Spleen (tissue), 11 donors: ENCODE measurements around the gene SH2D4B. TPM values are rescaled to one million over a fixed set of nuclear protein-coding genes. Genes with fewer than 3 reads are reported as not detected.

Experiments
- DNase-seq: peaks from one replicate; pipeline ENCODE4 v3.0.0-alpha.2; 2020
- H3K27ac ChIP-seq, 8 donors: fragments of 200-600 bp; sonication (generic) in 7 of 8; 1 replicate in 4 of 8; 2 replicates in 4 of 8; pipeline versions ENCODE4 v1.5.0 to v1.8.0; 2016 to 2021; ENCODE audit warnings: inconsistent platforms in 4 of 8, mild to moderate bottlenecking in 4 of 8, moderate library complexity in 1 of 8
- H3K27me3 ChIP-seq, 7 donors: fragments of 200-600 bp; sonication (generic) in 6 of 7; replicated peaks in 1 of 7; 1 replicate in 4 of 7; 2 replicates in 3 of 7; pipeline versions ENCODE4 v1.5.0 to v1.8.0; 2016 to 2021; ENCODE audit warnings: inconsistent platforms in 3 of 7, mild to moderate bottlenecking in 1 of 7
- H3K36me3 ChIP-seq, 6 donors: fragments of 200-600 bp; sonication (generic) in 5 of 6; 1 replicate in 4 of 6; 2 replicates in 2 of 6; pipeline versions ENCODE4 v1.5.0 to v1.8.0; 2016 to 2021; ENCODE audit warnings: inconsistent platforms in 2 of 6
- H3K4me1 ChIP-seq, 6 donors: fragments of 200-600 bp; sonication (generic) in 5 of 6; 1 replicate in 3 of 6; 2 replicates in 3 of 6; pipeline versions ENCODE4 v1.5.0 to v1.8.0; 2016 to 2021; ENCODE audit warnings: inconsistent platforms in 3 of 6
- H3K4me3 ChIP-seq, 8 donors: fragments of 200-600 bp; sonication (generic) in 7 of 8; 1 replicate in 4 of 8; 2 replicates in 4 of 8; pipeline versions ENCODE4 v1.5.0 to v1.8.0; 2016 to 2021; ENCODE audit warnings: inconsistent platforms in 4 of 8, mild to moderate bottlenecking in 4 of 8, moderate library complexity in 2 of 8
- H3K9me3 ChIP-seq, 8 donors: fragments of 200-600 bp; sonication (generic) in 7 of 8; 1 replicate in 4 of 8; 2 replicates in 4 of 8; pipeline versions ENCODE4 v1.5.0 to v1.8.0; 2016 to 2021; ENCODE audit warnings: inconsistent platforms in 4 of 8
- POLR2A ChIP-seq, 3 donors: fragments of 450-650 bp; IDR thresholded peaks; one replicate each; pipeline ENCODE4 v1.5.1; 2017; ENCODE audit warnings: antibody characterized with exemption in 3 of 3, mild to moderate bottlenecking in 1 of 3
- POLR2AphosphoS5 ChIP-seq, 3 donors: sonication (generic); formaldehyde crosslinking; IDR thresholded peaks; one replicate each; pipeline ENCODE4 v1.5.1; 2017; ENCODE audit warnings: antibody characterized with exemption in 3 of 3
- WGBS, 5 donors: extraction: QIAGEN DNeasy Blood & Tissue Kit in 3 of 5; methylation state at CpG; one replicate each; pipeline versions ENCODE4 v1.1.5 to v1.1.7; 2013 to 2018; 5-methylcytosine and 5-hydroxymethylcytosine counted together
- intact Hi-C: fragments of 100-400 bp; cut with DNase I; formaldehyde crosslinking; loops from one replicate; pipeline ENCODE4 v1.15.0; 2023; ENCODE audit warnings: low total_unique reads
- polyA plus RNA-seq, 3 donors: library from polyadenylated mRNA; stranded (reverse); fragments of 200-250 nt; gene quantifications; one replicate each; pipeline ENCODE4 v1.2.1, GENCODE V29; 2013
- total RNA-seq, 7 donors: library from RNA; depleted of rRNA in 3 of 7; stranded (reverse); fragments of >200 nt in 3 of 7; fragmentation: NEBNext Ultra II Directional in 4 of 7; extraction: Animal tissue kit (Norgen Biotek cat#: 25700) in 4 of 7; gene quantifications; one replicate each; pipeline versions ENCODE4 v1.1.0 to v1.2.1, GENCODE V29; 2016 to 2021
- TF ChIP-seq, protein P1 (sequence below), 11 experiments: fragments of 200-600 bp in 7 of 11; fragments of 450-650 bp in 4 of 11; sonication (generic) in 4 of 11; IDR thresholded peaks in 8 of 11; conservative IDR thresholded peaks in 3 of 11; 1 replicate in 7 of 11; 2 replicates in 4 of 11; pipeline versions ENCODE4 v1.4.0 to v1.8.0; 2016 to 2021; ENCODE audit warnings: antibody characterized with exemption in 11 of 11, inconsistent platforms in 4 of 11, mild to moderate bottlenecking in 1 of 11
- donor health status: healthy with polysubstance abuse.
- donor health status: DM: no; HTN: no; CAD: no; lungs with moderate emphysema.
- donor health status: DM: no; HTN: no; CAD: no.
- donor health status: Bipolar disorder and iron deficiency.
- donor health status: healthy.
- donor health status: DM: no; HTN: no; CAD: no.
- donor health status: DM: yes; HTN: yes; CAD: no.

Gene SH2D4B
- total and polyA plus RNA-seq, 10 donors: 0.08 to 0.46 (median 0.12) TPM; not detected in 2

DNA sequence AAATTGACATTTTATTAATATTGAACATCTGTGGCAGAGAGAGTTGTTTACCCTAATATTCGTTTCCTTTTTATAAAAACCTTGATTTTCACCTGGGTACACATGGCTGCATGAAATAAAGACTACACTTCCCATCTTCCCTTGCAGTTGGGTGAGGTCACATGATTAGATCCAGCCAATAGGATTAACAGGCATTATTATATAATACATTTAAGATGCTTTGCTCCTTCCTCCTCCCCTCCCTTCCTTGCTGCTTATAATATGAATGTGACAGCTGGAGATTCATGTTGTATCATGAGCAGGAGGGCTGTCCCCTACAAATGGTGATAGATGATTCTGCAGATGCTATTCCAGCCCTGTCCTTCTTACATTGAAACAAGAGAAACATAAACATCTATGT, 146.6 kb downstream of the SH2D4B start:
- Histone ChIP-seq H3K36me3 (no peaks in the 10 kb centered on the region), H3K27ac (no peak overlapping the region), H3K27me3 (no peaks in the 10 kb centered on the region), H3K4me3 (no peak overlapping the region), H3K9me3 (no peaks in the 10 kb centered on the region), H3K4me1 (no peaks in the 10 kb centered on the region)
- no peak for DNase-seq
- TF ChIP-seq POLR2A (IDR thresholded peaks at IDR 0.05): no peak
- TF ChIP-seq, protein P1, sequence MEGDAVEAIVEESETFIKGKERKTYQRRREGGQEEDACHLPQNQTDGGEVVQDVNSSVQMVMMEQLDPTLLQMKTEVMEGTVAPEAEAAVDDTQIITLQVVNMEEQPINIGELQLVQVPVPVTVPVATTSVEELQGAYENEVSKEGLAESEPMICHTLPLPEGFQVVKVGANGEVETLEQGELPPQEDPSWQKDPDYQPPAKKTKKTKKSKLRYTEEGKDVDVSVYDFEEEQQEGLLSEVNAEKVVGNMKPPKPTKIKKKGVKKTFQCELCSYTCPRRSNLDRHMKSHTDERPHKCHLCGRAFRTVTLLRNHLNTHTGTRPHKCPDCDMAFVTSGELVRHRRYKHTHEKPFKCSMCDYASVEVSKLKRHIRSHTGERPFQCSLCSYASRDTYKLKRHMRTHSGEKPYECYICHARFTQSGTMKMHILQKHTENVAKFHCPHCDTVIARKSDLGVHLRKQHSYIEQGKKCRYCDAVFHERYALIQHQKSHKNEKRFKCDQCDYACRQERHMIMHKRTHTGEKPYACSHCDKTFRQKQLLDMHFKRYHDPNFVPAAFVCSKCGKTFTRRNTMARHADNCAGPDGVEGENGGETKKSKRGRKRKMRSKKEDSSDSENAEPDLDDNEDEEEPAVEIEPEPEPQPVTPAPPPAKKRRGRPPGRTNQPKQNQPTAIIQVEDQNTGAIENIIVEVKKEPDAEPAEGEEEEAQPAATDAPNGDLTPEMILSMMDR (IDR thresholded peaks at IDR 0.05 in 8 of 11, conservative IDR thresholded peaks at IDR 0.05 in 3 of 11): no peak
- no peak for TF ChIP-seq POLR2AphosphoS5 (IDR thresholded peaks at IDR 0.05)
- intact Hi-C loops: no loop called here
- WGBS, 5 donors: 35 to 55% (median 51%) methylated on average over 1 of the region's 1 CpG

- intact Hi-C loops: no loop called here
- WGBS, 5 donors: 84 to 94% (median 87%) methylated on average over 4 of the region's 4 CpGs
- Histone ChIP-seq H3K4me3 (no peak overlapping the region), H3K9me3 (no peaks in the 10 kb centered on the region), H3K36me3 (no peaks in the 10 kb centered on the region), H3K4me1 (no peaks in the 10 kb centered on the region), H3K27ac (no peak overlapping the region), H3K27me3 (peaks cover 0 to 4% (median 0%) of the 10 kb centered on the region in 7 donors)
- DNase-seq: no peak
- TF ChIP-seq POLR2AphosphoS5 (IDR thresholded peaks at IDR 0.05) (no peak), POLR2A (IDR thresholded peaks at IDR 0.05) (no peak)
- TF ChIP-seq, protein P1 (IDR thresholded peaks at IDR 0.05 in 8 of 11, conservative IDR thresholded peaks at IDR 0.05 in 3 of 11): no peak
These were observed 147.7 kb downstream of the SH2D4B start for GRCh38 chr10:80685355-80685754.

GRCh38 chr10:80686734-80687475, 149.2 kb downstream of the SH2D4B start:
- Histone ChIP-seq H3K4me1 (no peaks in the 10 kb centered on the region), H3K27me3 (peaks cover 0 to 13% (median 0%) of the 10 kb centered on the region in 7 donors), H3K9me3 (no peaks in the 10 kb centered on the region), H3K36me3 (no peaks in the 10 kb centered on the region), H3K4me3 (no peak overlapping the region), H3K27ac (no peak overlapping the region)
- no peak for TF ChIP-seq POLR2AphosphoS5 (IDR thresholded peaks at IDR 0.05)
- TF ChIP-seq, protein P1 (IDR thresholded peaks at IDR 0.05 in 8 of 11, conservative IDR thresholded peaks at IDR 0.05 in 3 of 11): no peak
- no peak for TF ChIP-seq POLR2A (IDR thresholded peaks at IDR 0.05)
- intact Hi-C loops: no loop called here
- 69 to 90% (median 75%) methylated on average over 6 of the region's 6 CpGs for WGBS, 5 donors
- no peak for DNase-seq

GRCh38 chr10:80687476-80687789, 149.7 kb downstream of the SH2D4B start:
- no peak for DNase-seq
- Histone ChIP-seq H3K36me3 (no peaks in the 10 kb centered on the region), H3K27me3 (peaks cover 0 to 13% (median 0%) of the 10 kb centered on the region in 7 donors), H3K4me3 (no peak overlapping the region), H3K4me1 (no peaks in the 10 kb centered on the region), H3K9me3 (no peaks in the 10 kb centered on the region), H3K27ac (no peak overlapping the region)
- TF ChIP-seq, protein P1 (IDR thresholded peaks at IDR 0.05 in 8 of 11, conservative IDR thresholded peaks at IDR 0.05 in 3 of 11): no peak
- no peak for TF ChIP-seq POLR2AphosphoS5 (IDR thresholded peaks at IDR 0.05)
- TF ChIP-seq POLR2A (IDR thresholded peaks at IDR 0.05): no peak
- 79 to 96% (median 86%) methylated on average over 1 of the region's 1 CpG for whole genome bisulfite sequencing, 5 donors
- intact Hi-C loops: no loop called here
